HCT116 (cell line): ENCODE results near the gene MEGF6. TPM values are rescaled to one million over a fixed set of nuclear protein-coding genes. Genes with fewer than 3 reads are reported as not detected.

ENCODE experiments used
- ATAC-seq: fragments of 200-7000 bp; cut with Tn5 transposase; 2 replicates; pipeline ENCODE4 v1.9.1; 2020; ENCODE audit warnings: mild to moderate bottlenecking, moderate library complexity
- BruUV-seq: library from RNA; stranded (reverse); fragments of 400-500 nt; replicated peaks from 2 replicates; lab custom pipeline; 2021; lab: Mats Ljungman, UMichigan
- CTCF ChIA-PET: fragments of 300-600 bp; sonication (Branson Sonifier 250); formaldehyde crosslinking; loops from one replicate; lab custom pipeline; 2021; ENCODE audit warnings: antibody characterized with exemption; lab: Charles Lee
- POLR2A ChIA-PET: fragments of 300-600, 350-600 bp; sonication (Branson Sonifier 250); formaldehyde crosslinking; loops from one replicate; lab custom pipeline; 2021; ENCODE audit warnings: antibody characterized with exemption; lab: Charles Lee
- RAD21 ChIA-PET, 2 experiments: fragments of 300-600 bp; sonication (Branson Sonifier 250); formaldehyde crosslinking; loops; one replicate each; lab custom pipeline; 2023; ENCODE audit warnings: low total read pairs in 2 of 2; ENCODE audit not compliant: uncharacterized antibody in 2 of 2, unreplicated experiment in 2 of 2, low non-redundant PET in 1 of 2; lab: Charles Lee
- DNase-seq: peaks from one replicate; pipeline ENCODE4 v3.0.0-alpha.2; 2010; ENCODE audit warnings: low read depth, low spot score
- H2AFZ ChIP-seq: fragments of 200-600 bp; shearing (Covaris generic), sonication (generic); 2 replicates; pipeline ENCODE4 v1.6.1; 2017; ENCODE audit warnings: low read depth, mixed run types, mixed read lengths, antibody characterized with exemption, low read length; ENCODE audit not compliant: poor library complexity, severe bottlenecking
- H3K27ac ChIP-seq: 2 replicates; pipeline ENCODE4 v1.5.1; 2012; ENCODE audit warnings: low read depth, low read length
- H3K27me3 ChIP-seq: fragments of 200-600 bp; sonication (generic); 2 replicates; pipeline ENCODE4 v1.6.1; 2016; ENCODE audit warnings: mixed run types, low read length, mixed read lengths; ENCODE audit not compliant: insufficient read depth
- H3K36me3 ChIP-seq, 2 experiments: fragments of 200-500 bp in 1 of 2; fragments of 200-600 bp in 1 of 2; sonication (Bioruptor generic) in 1 of 2; sonication (generic) in 1 of 2; 2 replicates each; pipeline versions ENCODE4 v1.5.1 to v1.6.1; 2014 to 2016; ENCODE audit warnings: low read length in 2 of 2, inconsistent platforms in 1 of 2, mixed read lengths in 1 of 2, mixed run types in 1 of 2; ENCODE audit not compliant: insufficient read depth in 2 of 2, control insufficient read depth in 1 of 2
- H3K4me1 ChIP-seq, 2 experiments: fragments of 200-600 bp in 1 of 2; sonication (generic) in 1 of 2; 2 replicates each; pipeline versions ENCODE4 v1.5.1 to v1.6.1; 2012 to 2017; ENCODE audit warnings: low read length in 2 of 2, inconsistent platforms in 1 of 2, mild to moderate bottlenecking in 1 of 2, mixed read lengths in 1 of 2, mixed run types in 1 of 2, moderate library complexity in 1 of 2; ENCODE audit not compliant: insufficient read depth in 2 of 2, control insufficient read depth in 1 of 2
- H3K4me2 ChIP-seq: fragments of 200-600 bp; sonication (generic); 2 replicates; pipeline ENCODE4 v1.6.1; 2017; ENCODE audit warnings: mixed run types, low read length, mixed read lengths
- H3K4me3 ChIP-seq, 2 experiments: fragments of 200-600 bp in 1 of 2; sonication (generic) in 1 of 2; replicated peaks in 1 of 2; 2 replicates each; pipeline ENCODE4 v1.5.1; 2011 to 2016; ENCODE audit warnings: low read length in 2 of 2, control low read depth in 1 of 2, low read depth in 1 of 2, mild to moderate bottlenecking in 1 of 2, mixed read lengths in 1 of 2, mixed run types in 1 of 2
- H3K79me2 ChIP-seq: fragments of 200-600 bp; sonication (generic); 2 replicates; pipeline ENCODE4 v1.6.1; 2017; ENCODE audit warnings: mild to moderate bottlenecking, mixed run types, low read length, moderate library complexity, mixed read lengths; ENCODE audit not compliant: insufficient read depth
- H3K9ac ChIP-seq: fragments of 200-600 bp; sonication (generic); 2 replicates; pipeline ENCODE4 v1.6.1; 2016; ENCODE audit warnings: low read length, mixed read lengths
- H3K9me2 ChIP-seq: fragments of 200-600 bp; sonication (generic), shearing (Covaris generic); 2 replicates; pipeline ENCODE4 v1.6.1; 2017; ENCODE audit warnings: mixed run types, mild to moderate bottlenecking, moderate library complexity; ENCODE audit not compliant: insufficient read depth
- H3K9me3 ChIP-seq, 2 experiments: fragments of 200-500 bp in 1 of 2; fragments of 200-600 bp in 1 of 2; sonication (Bioruptor generic) in 1 of 2; sonication (generic) in 1 of 2; 2 replicates each; pipeline ENCODE4 v1.6.1; 2014 to 2017; ENCODE audit warnings: low read length in 2 of 2, mixed read lengths in 2 of 2, inconsistent platforms in 1 of 2, low read depth in 1 of 2, mild to moderate bottlenecking in 1 of 2, mixed run types in 1 of 2, moderate library complexity in 1 of 2; ENCODE audit not compliant: control insufficient read depth in 1 of 2, insufficient read depth in 1 of 2
- H4K20me1 ChIP-seq: fragments of 200-600 bp; sonication (generic), shearing (Covaris generic); 2 replicates; pipeline ENCODE4 v1.6.1; 2017; ENCODE audit warnings: mixed run types, mild to moderate bottlenecking, moderate library complexity; ENCODE audit not compliant: insufficient read depth
- ELF1 ChIP-seq: IDR thresholded peaks from 2 replicates; pipeline ENCODE4 v1.6.1; 2012; ENCODE audit warnings: low read depth, borderline replicate concordance
- FOSL1 ChIP-seq: IDR thresholded peaks from 2 replicates; pipeline ENCODE4 v1.6.1; 2012; ENCODE audit warnings: low read depth
- JUND ChIP-seq: IDR thresholded peaks from 2 replicates; pipeline ENCODE4 v1.6.1; 2012
- POLR2AphosphoS5 ChIP-seq: IDR thresholded peaks from 2 replicates; pipeline ENCODE4 v1.6.1; 2011; ENCODE audit warnings: mild to moderate bottlenecking, low read depth, low read length, moderate library complexity
- RAD21 ChIP-seq: IDR thresholded peaks from 2 replicates; pipeline ENCODE4 v1.6.1; 2012; ENCODE audit warnings: low read depth, mild to moderate bottlenecking
- TCF7L2 ChIP-seq: IDR thresholded peaks from 2 replicates; pipeline ENCODE4 v1.7.0; 2011; ENCODE audit warnings: borderline replicate concordance, inconsistent platforms; ENCODE audit not compliant: insufficient read depth, insufficient read length; ENCODE audit errors: extremely low read depth
- YY1 ChIP-seq: IDR thresholded peaks from 2 replicates; pipeline ENCODE4 v1.6.1; 2011; ENCODE audit warnings: low read length, low read depth, moderate library complexity, mild to moderate bottlenecking; ENCODE audit not compliant: insufficient replicate concordance; ENCODE audit errors: extremely low read depth
- ZFX ChIP-seq: fragments of 450-650 bp; IDR thresholded peaks from 2 replicates; pipeline ENCODE4 v1.6.1; 2017
- intact Hi-C: fragments of 100-400 bp; cut with micrococcal nuclease; formaldehyde crosslinking; loops from 2 replicates; pipeline ENCODE4 v1.10.0; 2022
- total RNA-seq: library from RNA; stranded (reverse); gene quantifications from one replicate; pipeline ENCODE4 v1.2.1, GENCODE V29; 2021; ENCODE audit not compliant: unreplicated experiment
- TF ChIP-seq, protein P1 (sequence below): IDR thresholded peaks from 2 replicates; pipeline ENCODE4 v1.6.1; 2012
- TF ChIP-seq, protein P2 (sequence below): IDR thresholded peaks from 2 replicates; pipeline ENCODE4 v1.6.1; 2012; ENCODE audit warnings: low read depth
- TF ChIP-seq, protein P3 (sequence below), 3 experiments: fragments of 200-600 bp in 1 of 3; sonication (generic) in 1 of 3; IDR thresholded peaks in 2 of 3; conservative IDR thresholded peaks in 1 of 3; 2 replicates each; pipeline ENCODE4 v1.5.1; 2012 to 2017; ENCODE audit warnings: low read depth in 2 of 3, low read length in 2 of 3, antibody characterized with exemption in 1 of 3, borderline replicate concordance in 1 of 3, control low read depth in 1 of 3, mild to moderate bottlenecking in 1 of 3, mixed read lengths in 1 of 3, mixed run types in 1 of 3, moderate library complexity in 1 of 3; ENCODE audit not compliant: insufficient read depth in 1 of 3

Gene MEGF6
- total RNA-seq, 1 experiment from 2014 or later = 47.6 TPM

DNA sequence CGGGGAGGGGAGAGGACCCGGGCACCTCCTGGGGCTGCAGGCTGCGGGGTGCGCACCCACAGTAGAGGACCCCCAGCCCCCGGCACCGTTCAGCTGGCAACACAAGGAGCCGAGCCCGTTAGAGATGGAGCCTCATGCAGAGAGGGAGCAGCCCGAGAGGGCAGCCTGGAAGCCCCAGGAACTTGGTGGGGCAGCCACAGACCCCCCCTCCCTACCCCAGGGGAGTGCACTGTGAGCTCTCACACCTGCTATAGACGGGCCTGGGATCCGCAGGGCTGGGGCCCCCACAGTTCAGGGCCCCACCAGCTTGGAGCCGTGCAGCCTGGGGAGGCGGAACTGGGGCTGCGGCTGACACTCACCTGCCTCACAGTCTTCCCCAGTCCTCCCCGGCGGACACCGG, 109.9 kb downstream of the MEGF6 start:
- ChIA-PET POLR2A (interaction anchor here (0.9 kb wide), 1 partner anchor 118 kb away, joined by 3 read pairs; no protein-coding TSS in a partner anchor), RAD21 (no interaction called here), CTCF (no interaction called here)
- Histone ChIP-seq H3K9ac (no peak overlapping the region), H3K9me3 (no peaks in the 10 kb centered on the region), H3K4me1 (peaks cover 6 to 33% of the 10 kb centered on the region in 2 experiments; a peak in 2 of 4 replicates), H4K20me1 (no peaks in the 10 kb centered on the region), H3K9me2 (no peaks in the 10 kb centered on the region), H3K4me2 (no peak overlapping the region), H3K27ac (no peak overlapping the region), H3K4me3 (no peak overlapping the region), H3K36me3 (no peaks in the 10 kb centered on the region), H3K79me2 (no peaks in the 10 kb centered on the region), H2AFZ (no peak overlapping the region), H3K27me3 (no peaks in the 10 kb centered on the region)
- ATAC-seq (no peak), DNase-seq (no peak)
- intact Hi-C loops = no loop called here
- no TSS peak for BruUV-seq
- TF ChIP-seq, protein P1, sequence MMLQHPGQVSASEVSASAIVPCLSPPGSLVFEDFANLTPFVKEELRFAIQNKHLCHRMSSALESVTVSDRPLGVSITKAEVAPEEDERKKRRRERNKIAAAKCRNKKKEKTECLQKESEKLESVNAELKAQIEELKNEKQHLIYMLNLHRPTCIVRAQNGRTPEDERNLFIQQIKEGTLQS = no peak
- TF ChIP-seq RAD21 (no peak), FOSL1 (no peak), YY1 (no peak), POLR2AphosphoS5 (no peak; the same call in 1 of the 2 replicates), ELF1 (no peak), ZFX (no peak), TCF7L2 (no peak), JUND (no peak)
- TF ChIP-seq, protein P2, sequence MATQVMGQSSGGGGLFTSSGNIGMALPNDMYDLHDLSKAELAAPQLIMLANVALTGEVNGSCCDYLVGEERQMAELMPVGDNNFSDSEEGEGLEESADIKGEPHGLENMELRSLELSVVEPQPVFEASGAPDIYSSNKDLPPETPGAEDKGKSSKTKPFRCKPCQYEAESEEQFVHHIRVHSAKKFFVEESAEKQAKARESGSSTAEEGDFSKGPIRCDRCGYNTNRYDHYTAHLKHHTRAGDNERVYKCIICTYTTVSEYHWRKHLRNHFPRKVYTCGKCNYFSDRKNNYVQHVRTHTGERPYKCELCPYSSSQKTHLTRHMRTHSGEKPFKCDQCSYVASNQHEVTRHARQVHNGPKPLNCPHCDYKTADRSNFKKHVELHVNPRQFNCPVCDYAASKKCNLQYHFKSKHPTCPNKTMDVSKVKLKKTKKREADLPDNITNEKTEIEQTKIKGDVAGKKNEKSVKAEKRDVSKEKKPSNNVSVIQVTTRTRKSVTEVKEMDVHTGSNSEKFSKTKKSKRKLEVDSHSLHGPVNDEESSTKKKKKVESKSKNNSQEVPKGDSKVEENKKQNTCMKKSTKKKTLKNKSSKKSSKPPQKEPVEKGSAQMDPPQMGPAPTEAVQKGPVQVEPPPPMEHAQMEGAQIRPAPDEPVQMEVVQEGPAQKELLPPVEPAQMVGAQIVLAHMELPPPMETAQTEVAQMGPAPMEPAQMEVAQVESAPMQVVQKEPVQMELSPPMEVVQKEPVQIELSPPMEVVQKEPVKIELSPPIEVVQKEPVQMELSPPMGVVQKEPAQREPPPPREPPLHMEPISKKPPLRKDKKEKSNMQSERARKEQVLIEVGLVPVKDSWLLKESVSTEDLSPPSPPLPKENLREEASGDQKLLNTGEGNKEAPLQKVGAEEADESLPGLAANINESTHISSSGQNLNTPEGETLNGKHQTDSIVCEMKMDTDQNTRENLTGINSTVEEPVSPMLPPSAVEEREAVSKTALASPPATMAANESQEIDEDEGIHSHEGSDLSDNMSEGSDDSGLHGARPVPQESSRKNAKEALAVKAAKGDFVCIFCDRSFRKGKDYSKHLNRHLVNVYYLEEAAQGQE = no peak
- TF ChIP-seq, protein P3, sequence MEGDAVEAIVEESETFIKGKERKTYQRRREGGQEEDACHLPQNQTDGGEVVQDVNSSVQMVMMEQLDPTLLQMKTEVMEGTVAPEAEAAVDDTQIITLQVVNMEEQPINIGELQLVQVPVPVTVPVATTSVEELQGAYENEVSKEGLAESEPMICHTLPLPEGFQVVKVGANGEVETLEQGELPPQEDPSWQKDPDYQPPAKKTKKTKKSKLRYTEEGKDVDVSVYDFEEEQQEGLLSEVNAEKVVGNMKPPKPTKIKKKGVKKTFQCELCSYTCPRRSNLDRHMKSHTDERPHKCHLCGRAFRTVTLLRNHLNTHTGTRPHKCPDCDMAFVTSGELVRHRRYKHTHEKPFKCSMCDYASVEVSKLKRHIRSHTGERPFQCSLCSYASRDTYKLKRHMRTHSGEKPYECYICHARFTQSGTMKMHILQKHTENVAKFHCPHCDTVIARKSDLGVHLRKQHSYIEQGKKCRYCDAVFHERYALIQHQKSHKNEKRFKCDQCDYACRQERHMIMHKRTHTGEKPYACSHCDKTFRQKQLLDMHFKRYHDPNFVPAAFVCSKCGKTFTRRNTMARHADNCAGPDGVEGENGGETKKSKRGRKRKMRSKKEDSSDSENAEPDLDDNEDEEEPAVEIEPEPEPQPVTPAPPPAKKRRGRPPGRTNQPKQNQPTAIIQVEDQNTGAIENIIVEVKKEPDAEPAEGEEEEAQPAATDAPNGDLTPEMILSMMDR (IDR thresholded peaks at IDR 0.05 in 2 of 3, conservative IDR thresholded peaks at IDR 0.05 in 1 of 3; ENCODE audit: borderline replicate concordance in 1 of 3, insufficient read depth in 1 of 3, low read depth in 2 of 3, low read length in 2 of 3) = no peak
